Activated naive CD4-positive, alpha-beta T cell treated with anti-CD3 and anti-CD28 coated beads, Interleukin-2, amount 10 ng/mL, durations not matched to agents 7 days and 5 days (primary cell): Measurements from ENCODE around the gene PALM3.
A peak's percentile ranks its signal among the peaks of the same experiment; 100 is the strongest.
"Not testable (repeated sequence)": the region's sequence is repeated elsewhere in the genome, so short reads cannot be mapped to it uniquely, and the experiment has no call there.

Experiments used
- CTCF ChIA-PET: fragments of 350-600 bp; sonication (Branson Sonifier 250); formaldehyde crosslinking; loops from one replicate; lab custom pipeline; 2021; ENCODE audit warnings: antibody characterized with exemption; lab: Charles Lee
- DNase-seq: peaks from one replicate; pipeline ENCODE4 v3.0.0-alpha.2; 2020
- H3K27ac Mint-ChIP-seq: one replicate; pipeline ENCODE4 v1.8.0; 2021; ENCODE audit warnings: mild to moderate bottlenecking, moderate library complexity, mixed read lengths
- H3K27me3 Mint-ChIP-seq: one replicate; pipeline ENCODE4 v1.8.0; 2021; ENCODE audit warnings: mild to moderate bottlenecking, mixed read lengths
- H3K36me3 Mint-ChIP-seq: one replicate; pipeline ENCODE4 v1.8.0; 2021; ENCODE audit warnings: mixed read lengths
- H3K4me1 Mint-ChIP-seq: one replicate; pipeline ENCODE4 v1.8.0; 2021; ENCODE audit warnings: mixed read lengths
- H3K4me3 Mint-ChIP-seq: one replicate; pipeline ENCODE4 v1.8.0; 2021; ENCODE audit warnings: mild to moderate bottlenecking, moderate library complexity, mixed read lengths
- H3K9me3 Mint-ChIP-seq: one replicate; pipeline ENCODE4 v1.8.0; 2021; ENCODE audit warnings: mixed read lengths

The PALM3 gene

DNA sequence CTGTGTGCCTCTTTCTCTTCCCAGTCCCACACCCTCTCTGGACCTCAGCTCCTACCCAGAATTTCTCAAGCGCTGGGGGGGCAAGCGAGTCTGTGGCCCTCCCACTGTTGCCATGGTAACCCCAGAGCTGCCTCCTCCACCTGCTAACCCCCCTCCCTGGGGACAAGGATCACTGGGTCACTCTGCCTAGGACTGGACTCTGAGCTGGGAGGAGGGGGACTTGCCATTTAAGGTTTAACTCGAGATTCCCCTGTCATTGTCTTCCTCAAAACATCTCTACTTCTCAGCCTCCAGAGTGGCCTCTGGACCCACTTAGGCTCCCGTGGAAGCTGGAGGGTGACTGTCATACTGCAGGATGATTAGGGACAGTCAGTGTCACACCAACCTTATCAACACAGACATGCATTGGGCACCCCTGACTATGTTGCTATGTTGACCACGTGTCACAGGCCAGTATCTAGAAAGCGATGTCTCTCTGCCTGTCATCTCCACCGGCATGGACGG lies 2.2 kb downstream of the PALM3 start:
- Mint-ChIP-seq H3K9me3 (no peaks in the 10 kb centered on the region), H3K4me1 (peaks cover 21% of the 10 kb centered on the region), H3K36me3 (no peaks in the 10 kb centered on the region), H3K4me3 (no peak overlapping the region), H3K27ac (no peak overlapping the region), H3K27me3 (peaks cover 75% of the 10 kb centered on the region)
- CTCF ChIA-PET = interaction anchor here (0.6 to 6.1 kb wide), 21 partner anchors 11 to 179 kb away, joined by 3 to 70 read pairs (median 5); partner anchors contain the start of genes ASF1B, DCAF15, MISP3 and PODNL1
- no peak for DNase-seq

DNA sequence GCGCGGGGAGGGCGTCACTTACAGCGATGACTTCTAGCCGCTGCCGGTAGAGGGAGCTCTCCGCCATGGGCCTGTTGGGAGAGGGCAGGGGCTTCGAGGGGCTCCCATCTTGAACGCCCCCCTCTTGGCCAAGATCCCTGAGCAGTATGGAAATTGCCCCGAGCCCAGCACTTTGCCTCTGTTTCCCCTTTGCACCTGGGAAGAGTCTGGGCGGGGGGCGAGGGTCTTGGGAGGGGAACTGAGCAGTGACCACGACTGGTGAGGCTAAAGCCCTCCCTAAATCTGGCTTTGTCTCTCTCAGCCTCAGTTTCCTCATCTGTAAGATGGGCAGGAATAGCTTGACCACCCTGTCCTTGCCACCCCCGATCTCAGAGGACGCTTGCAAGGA lies 2.8 kb downstream of the PALM3 start:
- no peak overlapping the region for H3K4me3 Mint-ChIP-seq

GRCh38 chr19:14058182-14059092 lies 3.4 kb downstream of the PALM3 start:
- Mint-ChIP-seq H3K27ac (no peak overlapping the region), H3K4me3 (no peak overlapping the region), H3K4me1 (peaks cover 21% of the 10 kb centered on the region), H3K27me3 (peaks cover 79% of the 10 kb centered on the region), H3K9me3 (no peaks in the 10 kb centered on the region), H3K36me3 (peaks cover 6% of the 10 kb centered on the region)
- DNase-seq = no peak
- CTCF ChIA-PET = interaction anchor here (0.7 to 6.1 kb wide), 21 partner anchors 10 to 183 kb away, joined by 3 to 70 read pairs (median 6); partner anchors contain the start of genes ASF1B, DCAF15, MISP3 and RFX1

More for the DNA sequence above, 2.8 kb downstream of the PALM3 start:
- Mint-ChIP-seq H3K4me1 (peaks cover 21% of the 10 kb centered on the region), H3K9me3 (no peaks in the 10 kb centered on the region), H3K36me3 (peaks cover 2% of the 10 kb centered on the region), H3K27me3 (peaks cover 79% of the 10 kb centered on the region), H3K27ac (no peak overlapping the region)
- CTCF ChIA-PET = interaction anchor here (0.7 to 6.1 kb wide), 26 partner anchors 11 to 184 kb away, joined by 3 to 70 read pairs (median 4); partner anchors contain the start of genes ASF1B, DCAF15, MISP3 and PODNL1
- DNase-seq = peak; percentile 69

GRCh38 chr19:14056741-14057356 lies 5.0 kb downstream of the PALM3 start:
- Mint-ChIP-seq H3K27ac (no peak overlapping the region), H3K4me1 (peaks cover 21% of the 10 kb centered on the region), H3K9me3 (no peaks in the 10 kb centered on the region), H3K27me3 (peaks cover 72% of the 10 kb centered on the region), H3K4me3 (peak overlapping the region; percentile 34), H3K36me3 (peaks cover 19% of the 10 kb centered on the region)
- DNase-seq = no peak
- CTCF ChIA-PET = interaction anchor here (0.8 to 6.1 kb wide), 8 partner anchors 8 to 184 kb away, joined by 3 to 70 read pairs (median 5); partner anchors contain the start of genes DCAF15 and MISP3

GRCh38 chr19:14056069-14056666 lies 5.7 kb downstream of the PALM3 start:
- DNase-seq = no peak
- peaks cover 21% of the 10 kb centered on the region for H3K4me1 Mint-ChIP-seq
- CTCF ChIA-PET = interaction anchor here (1.4 to 6.1 kb wide), 4 partner anchors 9 to 20 kb away, joined by 3 to 70 read pairs (median 5); partner anchors contain the start of gene MISP3
- no peak overlapping the region for H3K27ac Mint-ChIP-seq
- no peaks in the 10 kb centered on the region for H3K9me3 Mint-ChIP-seq
- H3K36me3 Mint-ChIP-seq = peaks cover 23% of the 10 kb centered on the region
- H3K4me3 Mint-ChIP-seq = no peak overlapping the region
- H3K27me3 Mint-ChIP-seq = peaks cover 65% of the 10 kb centered on the region

DNA sequence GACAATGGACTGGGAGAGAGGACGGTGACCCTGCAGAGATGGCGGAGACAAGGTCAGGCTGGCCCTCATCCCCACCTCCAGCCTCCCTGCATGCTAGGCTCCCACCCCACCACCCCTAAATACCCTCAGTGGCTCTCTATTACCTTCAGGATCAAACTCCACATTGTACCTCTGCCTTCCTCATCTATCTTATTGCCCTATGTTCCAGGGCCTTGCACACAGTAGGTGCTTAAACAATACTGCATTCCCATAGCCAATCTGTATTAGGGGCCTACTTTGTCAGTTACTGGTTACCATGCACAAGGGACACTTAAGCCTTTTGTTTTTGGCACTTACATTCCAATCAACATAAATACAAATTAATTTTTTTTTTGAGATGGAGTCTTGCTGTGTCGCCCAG lies 6.5 kb downstream of the PALM3 start:
- CTCF ChIA-PET = interaction anchor here (2.4 to 6.1 kb wide), 2 partner anchors 12 to 16 kb away, joined by 7 to 70 read pairs; partner anchors contain the start of gene MISP3
- no peak overlapping the region for H3K27ac Mint-ChIP-seq

GRCh38 chr19:14054721-14055120 lies 7.2 kb downstream of the PALM3 start:
- CTCF ChIA-PET = interaction anchor here (3.3 kb wide), 1 partner anchor 174 kb away, joined by 14 read pairs; no protein-coding TSS in a partner anchor
- Mint-ChIP-seq H3K4me3 (no peak overlapping the region), H3K36me3 (peaks cover 31% of the 10 kb centered on the region), H3K4me1 (peaks cover 20% of the 10 kb centered on the region), H3K27ac (no peak overlapping the region), H3K9me3 (no peaks in the 10 kb centered on the region), H3K27me3 (peaks cover 51% of the 10 kb centered on the region)
- no peak for DNase-seq

More for the DNA sequence above, 6.5 kb downstream of the PALM3 start:
- Mint-ChIP-seq H3K27me3 (peaks cover 57% of the 10 kb centered on the region), H3K4me1 (peaks cover 21% of the 10 kb centered on the region), H3K36me3 (peaks cover 26% of the 10 kb centered on the region), H3K4me3 (no peak overlapping the region), H3K9me3 (no peaks in the 10 kb centered on the region)
- no peak for DNase-seq

DNA sequence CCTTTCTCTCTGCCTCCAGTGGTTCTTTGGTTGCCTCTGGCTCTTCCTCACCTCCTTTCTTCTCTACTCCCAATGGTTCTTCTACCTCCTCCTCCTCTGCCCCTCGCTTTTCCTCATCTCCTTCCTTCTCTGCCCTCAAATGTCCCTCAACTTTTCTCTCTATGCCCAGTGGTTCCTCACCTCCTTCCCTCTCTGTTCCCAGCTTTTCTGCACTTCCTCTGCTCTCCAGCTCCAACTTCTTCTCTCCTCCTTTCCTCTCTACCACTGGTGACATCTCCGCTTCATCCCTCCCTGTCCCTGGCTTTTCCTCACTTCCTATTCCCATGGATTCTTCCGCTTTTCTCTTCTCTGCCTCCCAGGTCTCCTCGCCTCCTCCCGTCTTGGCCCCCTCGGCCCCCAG lies 7.8 kb downstream of the PALM3 start:
- peaks cover 44% of the 10 kb centered on the region for H3K27me3 Mint-ChIP-seq
- H3K27ac Mint-ChIP-seq = no peak overlapping the region
- CTCF ChIA-PET = interaction anchor here (3.3 kb wide), 1 partner anchor 173 kb away, joined by 14 read pairs; no protein-coding TSS in a partner anchor
- H3K9me3 Mint-ChIP-seq = no peaks in the 10 kb centered on the region
- no peak overlapping the region for H3K4me3 Mint-ChIP-seq
- H3K4me1 Mint-ChIP-seq = peaks cover 18% of the 10 kb centered on the region
- peaks cover 33% of the 10 kb centered on the region for H3K36me3 Mint-ChIP-seq
- DNase-seq = no peak

DNA sequence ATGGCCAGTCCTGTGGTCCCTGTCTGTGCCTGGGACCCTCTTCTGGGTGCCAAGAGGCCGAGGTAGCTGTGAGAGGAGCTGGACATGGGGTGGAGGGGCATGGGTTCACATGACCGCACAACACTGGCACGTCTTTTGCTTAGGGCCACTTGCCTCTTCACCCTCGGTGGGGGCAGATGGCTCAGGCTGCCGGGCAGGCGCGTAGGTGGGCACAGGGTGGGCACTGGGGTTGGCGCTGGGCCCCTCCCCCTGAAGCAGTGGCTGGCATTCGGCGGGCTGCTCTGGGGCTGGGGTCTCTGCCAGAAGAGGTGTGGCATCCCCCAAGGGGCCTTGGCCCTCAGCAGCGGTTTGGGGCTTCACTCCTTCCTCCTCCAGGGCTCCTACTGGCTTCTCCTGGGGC lies 8.4 kb downstream of the PALM3 start:
- Mint-ChIP-seq H3K9me3 (no peaks in the 10 kb centered on the region), H3K36me3 (peaks cover 38% of the 10 kb centered on the region), H3K27me3 (peaks cover 38% of the 10 kb centered on the region), H3K27ac (no peak overlapping the region), H3K4me1 (peaks cover 13% of the 10 kb centered on the region), H3K4me3 (no peak overlapping the region)
- CTCF ChIA-PET = interaction anchor here (1.1 to 3.3 kb wide), 3 partner anchors 19 to 173 kb away, joined by 3 to 14 read pairs (median 4); no protein-coding TSS in a partner anchor
- no peak for DNase-seq

DNA sequence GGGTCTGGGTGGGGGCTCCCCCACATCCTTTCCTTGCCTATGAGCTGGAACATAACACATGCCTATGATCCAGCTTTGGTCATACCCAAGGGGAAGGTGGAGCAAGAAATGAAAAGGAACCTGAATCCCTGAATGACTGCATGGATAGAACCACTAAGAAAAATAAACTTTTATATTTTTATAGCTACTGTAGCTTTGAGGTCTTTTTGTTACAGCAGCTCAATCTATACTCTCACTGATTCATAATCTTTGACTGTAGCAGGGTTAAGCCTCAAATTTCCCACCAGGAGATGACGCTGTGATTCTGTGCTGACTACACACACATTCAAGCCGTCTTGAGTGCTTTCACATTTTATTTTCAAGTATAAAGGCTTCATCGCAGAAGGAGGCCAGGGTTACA lies 8.8 kb downstream of the PALM3 start:
- no peaks in the 10 kb centered on the region for H3K9me3 Mint-ChIP-seq
- DNase-seq = no peak
- H3K4me1 Mint-ChIP-seq = peaks cover 8% of the 10 kb centered on the region
- peaks cover 34% of the 10 kb centered on the region for H3K27me3 Mint-ChIP-seq
- CTCF ChIA-PET = interaction anchor here (1.1 to 3.3 kb wide), 3 partner anchors 19 to 172 kb away, joined by 3 to 14 read pairs (median 4); no protein-coding TSS in a partner anchor
- no peak overlapping the region for H3K27ac Mint-ChIP-seq
- no peak overlapping the region for H3K4me3 Mint-ChIP-seq
- peaks cover 43% of the 10 kb centered on the region for H3K36me3 Mint-ChIP-seq

GRCh38 chr19:14052470-14052869 lies 9.4 kb downstream of the PALM3 start:
- no peaks in the 10 kb centered on the region for H3K9me3 Mint-ChIP-seq
- peaks cover 3% of the 10 kb centered on the region for H3K4me1 Mint-ChIP-seq
- H3K27me3 Mint-ChIP-seq = peaks cover 28% of the 10 kb centered on the region
- peaks cover 47% of the 10 kb centered on the region for H3K36me3 Mint-ChIP-seq
- DNase-seq = no peak
- no peak overlapping the region for H3K4me3 Mint-ChIP-seq
- H3K27ac Mint-ChIP-seq = no peak overlapping the region
- CTCF ChIA-PET = interaction anchor here (1.1 to 3.3 kb wide), 3 partner anchors 18 to 172 kb away, joined by 3 to 14 read pairs (median 4); no protein-coding TSS in a partner anchor

- Mint-ChIP-seq H3K27me3 (peaks cover 23% of the 10 kb centered on the region), H3K4me3 (no peak overlapping the region), H3K4me1 (peaks cover 3% of the 10 kb centered on the region), H3K9me3 (no peaks in the 10 kb centered on the region), H3K36me3 (peaks cover 49% of the 10 kb centered on the region), H3K27ac (no peak overlapping the region)
- DNase-seq = no peak
- CTCF ChIA-PET = interaction anchor here (1.4 to 3.3 kb wide), 2 partner anchors 21 to 171 kb away, joined by 4 to 14 read pairs; no protein-coding TSS in a partner anchor
Measured at GRCh38 chr19:14051980-14052379, 9.9 kb downstream of the PALM3 start.

DNA sequence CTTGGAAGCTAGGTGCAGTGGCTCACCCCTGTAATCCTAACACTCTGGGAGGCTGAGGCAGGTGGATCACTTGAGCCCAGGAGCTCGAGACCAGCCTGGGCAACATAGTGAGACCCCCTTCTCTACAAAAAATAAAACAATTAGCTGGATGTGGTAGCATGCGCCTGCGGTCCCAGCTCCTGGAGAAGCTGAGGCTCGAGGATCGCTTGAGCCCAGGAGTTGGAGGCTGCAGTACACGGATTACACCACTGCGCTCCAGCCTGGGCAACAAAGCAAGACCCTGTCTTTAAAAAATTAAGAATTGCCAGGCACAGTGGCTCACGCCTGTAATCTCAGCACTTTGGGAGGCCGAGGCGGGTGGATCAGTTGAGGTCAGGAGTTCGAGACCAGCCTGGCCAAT lies 10.9 kb downstream of the PALM3 start:
- H3K4me3 Mint-ChIP-seq, H3K4me1 Mint-ChIP-seq, H3K9me3 Mint-ChIP-seq, DNase-seq: not testable (repeated sequence)
- CTCF ChIA-PET = interaction anchor here (1.0 to 5.9 kb wide), 2 partner anchors 8 to 9 kb away, joined by 3 to 56 read pairs; no protein-coding TSS in a partner anchor
- Mint-ChIP-seq H3K36me3 (peaks cover 58% of the 10 kb centered on the region), H3K27me3 (peaks cover 13% of the 10 kb centered on the region), H3K27ac (peak overlapping the region; percentile 28)
